Sigmoid colon (tissue), 4 donors: ENCODE data around the gene TMEM44.

Experiments
- CTCF ChIP-seq, 4 experiments: fragments of 450-650 bp in 3 of 4; fragments of 200-600 bp in 1 of 4; IDR thresholded peaks; one replicate each; pipeline ENCODE4 v1.5.1; 2016 to 2019; ENCODE audit warnings: antibody characterized with exemption in 4 of 4, mild to moderate bottlenecking in 3 of 4, moderate library complexity in 2 of 4
- EP300 ChIP-seq, 4 donors: sonication (generic); formaldehyde crosslinking; IDR thresholded peaks; one replicate each; pipeline ENCODE4 v1.6.1; 2017; ENCODE audit warnings: antibody characterized with exemption in 4 of 4
- POLR2A ChIP-seq, 2 donors: fragments of 450-650 bp; IDR thresholded peaks; one replicate each; pipeline ENCODE4 v1.6.1; 2016; ENCODE audit warnings: antibody characterized with exemption in 2 of 2, mild to moderate bottlenecking in 2 of 2, moderate library complexity in 2 of 2
- POLR2AphosphoS5 ChIP-seq, 4 donors: sonication (generic); formaldehyde crosslinking; IDR thresholded peaks; one replicate each; pipeline ENCODE4 v1.6.1; 2017; ENCODE audit warnings: antibody characterized with exemption in 4 of 4

GRCh38 chr3:194673761-194674160 lies 40.5 kb upstream of the TMEM44 start:
- TF ChIP-seq POLR2A (IDR thresholded peaks at IDR 0.05) (no peak), POLR2AphosphoS5 (IDR thresholded peaks at IDR 0.05) (no peak), EP300 (IDR thresholded peaks at IDR 0.05) (no peak), CTCF (IDR thresholded peaks at IDR 0.05) (no peak)
